Measurements from ENCODE around the gene VAMP2. TPM values are rescaled to one million over a fixed set of nuclear protein-coding genes. Genes with fewer than 3 reads are reported as not detected.

VAMP2 gene
- total RNA-seq, 2 experiments from 2014 or later = 75.2 to 79.1 TPM

DNA sequence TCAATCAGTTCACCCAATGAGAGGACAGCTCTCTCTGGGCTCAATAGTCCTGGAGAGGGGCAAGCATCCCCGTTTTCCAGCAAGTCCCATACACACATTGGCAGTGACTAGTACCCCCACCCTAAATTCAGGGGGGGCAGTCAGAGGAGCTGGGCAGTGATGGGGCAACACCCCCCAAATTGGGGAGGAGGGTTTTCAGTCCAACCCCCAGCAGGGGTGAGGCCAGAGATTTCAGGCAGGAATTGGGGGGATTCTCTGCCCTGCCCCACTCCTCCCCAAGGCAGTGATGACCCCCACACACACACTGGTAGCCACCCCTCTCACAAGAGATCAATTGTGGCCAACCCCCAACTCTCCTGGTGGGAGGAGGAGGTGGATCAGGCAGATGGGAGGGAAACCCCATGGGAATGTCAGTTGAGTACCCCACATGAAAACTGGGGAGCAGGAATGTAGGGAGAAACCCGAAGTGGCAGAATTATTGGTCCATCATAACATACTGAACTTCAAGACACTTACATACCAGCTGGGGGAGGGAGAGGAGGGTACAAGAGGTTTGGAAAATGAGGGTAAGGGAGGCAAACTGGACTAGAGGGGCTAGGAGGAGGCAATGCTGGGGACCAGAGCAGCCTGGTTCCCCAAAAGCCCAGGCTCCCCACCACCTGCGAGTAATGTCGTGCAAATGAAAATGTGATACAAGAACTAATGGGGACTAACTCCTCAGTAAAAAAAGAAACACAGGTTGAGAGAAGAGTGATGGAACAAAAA, 3.1 kb downstream of the VAMP2 start:
- H3K4me1 Mint-ChIP-seq = peaks cover 54% of the 10 kb centered on the region
- POLR2A ChIA-PET = interaction anchor here (1.1 to 16.5 kb wide), 5 partner anchors 15 to 85 kb away, joined by 3 to 653 read pairs (median 14); partner anchors contain the start of genes HES7 and TMEM107
- no peak overlapping the region for H3K4me3 Mint-ChIP-seq
- no peaks in the 10 kb centered on the region for H3K9me3 Mint-ChIP-seq
- DNase-seq = no peak
- H3K36me3 Mint-ChIP-seq (ENCODE audit: low read depth) = peaks cover 34% of the 10 kb centered on the region
- no peaks in the 10 kb centered on the region for H3K27me3 Mint-ChIP-seq
- peak overlapping the region; percentile 67 for H3K27ac Mint-ChIP-seq
- CTCF ChIA-PET = interaction anchor here (1.5 to 7.0 kb wide), 7 partner anchors 7 to 136 kb away, joined by 3 to 44 read pairs (median 6); partner anchors contain the start of genes ALOXE3, PER1, SLC25A35 and TMEM107

DNA sequence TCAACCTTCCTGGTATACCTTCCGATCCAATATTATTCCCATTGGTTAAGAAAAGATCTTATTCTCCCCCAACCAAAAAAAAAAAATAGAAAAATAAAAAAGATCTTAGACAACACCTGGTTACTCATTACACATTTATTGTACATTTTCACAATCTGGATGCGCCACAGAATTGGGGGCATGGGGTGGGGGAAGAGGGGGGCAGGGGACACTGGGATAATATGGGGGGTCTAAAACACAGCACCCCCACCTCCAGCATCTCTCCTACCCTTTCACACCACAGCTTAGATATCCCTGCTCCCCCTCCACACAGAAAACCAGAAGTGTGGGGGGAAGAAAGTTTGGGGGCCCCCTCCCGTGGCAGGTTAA, 3.7 kb downstream of the VAMP2 start:
- H3K4me1 Mint-ChIP-seq = peaks cover 47% of the 10 kb centered on the region
- no peak for DNase-seq
- POLR2A ChIA-PET = interaction anchor here (0.6 to 16.5 kb wide), 8 partner anchors 12 to 90 kb away, joined by 3 to 653 read pairs (median 14); partner anchors contain the start of genes BORCS6, HES7, PFAS and TMEM107
- H3K27ac Mint-ChIP-seq = peak overlapping the region; percentile 79
- CTCF ChIA-PET = interaction anchor here (0.8 to 7.0 kb wide), 15 partner anchors 9 to 136 kb away, joined by 3 to 44 read pairs (median 5); partner anchors contain the start of genes ALOXE3, SLC25A35 and TMEM107
- no peak overlapping the region for H3K4me3 Mint-ChIP-seq
- H3K27me3 Mint-ChIP-seq = no peaks in the 10 kb centered on the region
- H3K9me3 Mint-ChIP-seq = no peaks in the 10 kb centered on the region
- H3K36me3 Mint-ChIP-seq (ENCODE audit: low read depth) = peaks cover 34% of the 10 kb centered on the region

DNA sequence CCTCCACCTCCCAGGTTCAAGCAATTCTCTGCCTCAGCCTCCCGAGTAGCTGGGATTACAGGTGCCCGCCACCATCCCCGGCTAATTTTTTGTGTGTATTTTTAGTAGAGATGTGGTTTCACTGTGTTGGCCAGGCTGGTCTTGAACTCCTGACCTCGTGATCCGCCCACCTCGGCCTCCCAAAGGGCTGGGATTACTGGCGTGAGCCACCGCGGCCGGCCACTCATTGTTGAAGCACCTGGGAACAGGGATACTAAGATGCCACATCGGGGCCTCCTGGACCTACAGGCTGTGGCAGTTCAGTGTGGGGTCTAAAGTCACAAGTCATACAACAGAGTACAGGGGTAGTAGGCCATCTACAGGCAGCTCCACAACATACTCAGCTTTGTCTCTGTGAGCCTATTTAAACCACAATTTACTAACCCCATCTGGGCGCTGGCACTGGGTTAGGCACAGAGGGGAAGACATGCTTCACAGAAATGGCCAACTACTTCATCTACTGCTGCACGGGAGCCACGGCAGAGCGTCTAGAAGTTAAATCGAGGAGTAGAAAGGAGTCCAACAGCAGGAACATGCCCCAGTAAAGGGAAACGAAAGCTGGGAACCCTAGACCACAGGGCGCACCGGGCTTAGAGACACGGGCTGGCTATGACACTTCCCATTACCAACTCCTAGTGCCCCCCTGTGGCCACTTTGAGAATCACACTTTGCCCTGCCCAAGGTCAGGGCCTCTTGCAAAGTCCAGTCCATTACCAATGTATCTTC, 4.3 kb downstream of the VAMP2 start:
- DNase-seq = peak; percentile 89
- H3K27ac Mint-ChIP-seq = peak overlapping the region; percentile 79
- POLR2A ChIA-PET = interaction anchor here (0.6 to 16.5 kb wide), 8 partner anchors 11 to 91 kb away, joined by 3 to 653 read pairs (median 14); partner anchors contain the start of genes BORCS6, HES7, PFAS and TMEM107

DNA sequence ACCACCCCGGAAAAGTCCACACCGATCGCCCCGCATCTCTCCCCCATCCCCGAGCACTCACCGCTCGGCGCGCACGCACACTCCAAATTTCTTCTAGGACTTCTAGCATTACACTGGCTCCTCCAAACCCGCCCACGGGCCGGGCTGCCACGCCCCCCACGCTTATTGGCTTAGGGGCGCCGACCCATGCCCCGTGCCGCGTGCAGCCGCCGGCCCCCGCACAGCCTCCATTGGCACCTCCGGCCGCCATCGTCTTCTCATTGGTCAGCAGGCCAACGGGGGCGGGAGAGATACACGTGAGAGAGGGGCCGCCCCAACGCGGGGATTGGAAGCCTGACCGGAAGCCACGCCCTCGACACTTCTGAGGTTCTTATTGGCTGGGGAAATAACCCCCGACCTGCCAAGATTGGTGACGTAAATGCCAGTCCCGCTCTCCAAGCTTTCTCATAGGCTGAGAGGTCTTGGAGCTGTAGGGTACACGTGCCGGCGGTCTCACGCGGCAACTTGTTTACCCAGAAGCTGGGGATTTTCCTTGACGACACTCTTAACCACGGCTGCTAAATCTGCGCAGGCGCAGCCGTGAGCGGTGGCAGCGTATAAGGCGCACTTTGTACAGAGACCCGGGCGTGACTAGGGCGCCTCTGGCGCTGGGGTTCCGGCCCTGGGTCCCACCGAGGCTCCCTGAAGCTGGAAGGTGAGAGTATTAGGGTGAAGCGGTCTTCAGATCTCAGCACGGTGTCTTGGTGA, 6.3 kb downstream of the VAMP2 start:
- Mint-ChIP-seq H3K4me1 (peaks cover 51% of the 10 kb centered on the region), H3K4me3 (no peak overlapping the region), H3K36me3 (ENCODE audit: low read depth) (peaks cover 36% of the 10 kb centered on the region), H3K27me3 (no peaks in the 10 kb centered on the region), H3K9me3 (no peaks in the 10 kb centered on the region), H3K27ac (no peak overlapping the region)
- peak; percentile 100 for DNase-seq
- CTCF ChIA-PET = interaction anchor here (0.6 to 7.0 kb wide), 12 partner anchors 11 to 469 kb away, joined by 3 to 44 read pairs (median 4); partner anchors contain the start of genes ALOXE3, HES7 and TP53
- POLR2A ChIA-PET = interaction anchor here (0.6 to 16.5 kb wide), 21 partner anchors 7 to 827 kb away, joined by 3 to 653 read pairs (median 8); partner anchors contain the start of genes ACAP1, AURKB, BORCS6 and CTC1

More for the DNA sequence above, 4.3 kb downstream of the VAMP2 start:
- H3K36me3 Mint-ChIP-seq (ENCODE audit: low read depth) = peaks cover 35% of the 10 kb centered on the region
- CTCF ChIA-PET = interaction anchor here (0.8 to 7.0 kb wide), 16 partner anchors 9 to 137 kb away, joined by 3 to 44 read pairs (median 4); partner anchors contain the start of genes ALOXE3, SLC25A35 and TMEM107
- H3K4me1 Mint-ChIP-seq = peaks cover 44% of the 10 kb centered on the region
- no peaks in the 10 kb centered on the region for H3K9me3 Mint-ChIP-seq
- H3K4me3 Mint-ChIP-seq = peak overlapping the region; percentile 32
- no peaks in the 10 kb centered on the region for H3K27me3 Mint-ChIP-seq

DNA sequence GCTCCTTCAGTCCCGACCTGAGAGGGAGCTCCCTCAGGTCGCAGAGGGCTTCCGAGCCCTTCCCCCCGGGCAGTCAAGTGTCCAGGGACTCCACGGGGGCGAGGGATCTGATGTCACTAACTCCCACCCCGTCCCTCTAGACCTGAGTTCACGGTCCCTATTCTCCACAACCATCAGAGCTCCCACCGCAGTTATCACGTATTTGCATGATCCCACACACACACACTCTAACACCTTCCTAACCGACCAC, 6.8 kb downstream of the VAMP2 start:
- Mint-ChIP-seq H3K36me3 (ENCODE audit: low read depth) (peaks cover 31% of the 10 kb centered on the region), H3K9me3 (no peaks in the 10 kb centered on the region), H3K27me3 (no peaks in the 10 kb centered on the region), H3K4me1 (peaks cover 48% of the 10 kb centered on the region), H3K4me3 (no peak overlapping the region), H3K27ac (no peak overlapping the region)
- POLR2A ChIA-PET = interaction anchor here (0.6 to 16.5 kb wide), 15 partner anchors 8 to 541 kb away, joined by 3 to 653 read pairs (median 13); partner anchors contain the start of genes AURKB, BORCS6, CTC1 and FXR2
- CTCF ChIA-PET = interaction anchor here (0.6 to 7.0 kb wide), 8 partner anchors 12 to 468 kb away, joined by 3 to 44 read pairs (median 4); partner anchors contain the start of genes ALOXE3, HES7 and TP53
- DNase-seq = no peak

DNA sequence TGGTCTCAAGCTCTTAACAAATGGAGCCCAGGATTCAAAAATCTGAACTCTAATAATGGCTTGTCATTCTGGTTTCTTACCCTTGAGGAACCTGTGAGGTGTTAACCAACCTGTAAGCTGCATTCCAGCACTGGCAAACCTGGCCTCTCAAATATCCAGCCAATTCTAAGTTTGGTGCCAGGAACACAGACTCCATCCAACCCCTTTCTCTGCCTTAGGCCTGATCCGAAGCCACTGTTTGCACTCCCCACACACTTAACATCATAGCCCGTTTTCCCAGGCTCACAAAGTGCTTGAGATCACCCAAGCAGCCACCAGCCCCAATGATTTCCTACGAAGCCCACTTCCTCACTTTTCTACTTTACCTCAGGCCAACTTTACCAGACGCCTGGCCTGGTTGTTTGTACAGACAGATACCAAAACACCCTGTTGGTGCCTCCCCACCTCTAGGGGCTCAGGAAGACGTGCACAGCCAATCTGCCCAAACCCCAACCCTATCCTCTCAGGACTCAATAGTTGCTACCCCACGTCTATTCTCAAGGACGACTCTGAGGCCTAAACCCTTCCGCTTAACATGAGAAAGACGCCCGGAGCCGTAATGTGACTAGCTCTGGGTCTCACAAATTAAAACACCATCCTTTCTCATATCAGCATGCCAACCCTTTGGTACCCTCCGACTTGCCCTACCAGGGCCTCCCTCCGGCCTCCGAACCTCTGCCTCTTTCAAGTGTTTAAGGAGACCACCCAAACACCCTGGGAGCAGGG, 7.3 kb downstream of the VAMP2 start:
- DNase-seq = no peak
- Mint-ChIP-seq H3K4me1 (peaks cover 48% of the 10 kb centered on the region), H3K4me3 (no peak overlapping the region), H3K27ac (no peak overlapping the region), H3K9me3 (no peaks in the 10 kb centered on the region), H3K27me3 (no peaks in the 10 kb centered on the region), H3K36me3 (ENCODE audit: low read depth) (peaks cover 26% of the 10 kb centered on the region)
- POLR2A ChIA-PET = interaction anchor here (0.7 to 16.5 kb wide), 12 partner anchors 8 to 92 kb away, joined by 3 to 653 read pairs (median 14); partner anchors contain the start of genes AURKB, BORCS6, CTC1 and HES7
- CTCF ChIA-PET = interaction anchor here (1.3 to 7.0 kb wide), 4 partner anchors 16 to 36 kb away, joined by 4 to 44 read pairs (median 16); partner anchors contain the start of gene ALOXE3

DNA sequence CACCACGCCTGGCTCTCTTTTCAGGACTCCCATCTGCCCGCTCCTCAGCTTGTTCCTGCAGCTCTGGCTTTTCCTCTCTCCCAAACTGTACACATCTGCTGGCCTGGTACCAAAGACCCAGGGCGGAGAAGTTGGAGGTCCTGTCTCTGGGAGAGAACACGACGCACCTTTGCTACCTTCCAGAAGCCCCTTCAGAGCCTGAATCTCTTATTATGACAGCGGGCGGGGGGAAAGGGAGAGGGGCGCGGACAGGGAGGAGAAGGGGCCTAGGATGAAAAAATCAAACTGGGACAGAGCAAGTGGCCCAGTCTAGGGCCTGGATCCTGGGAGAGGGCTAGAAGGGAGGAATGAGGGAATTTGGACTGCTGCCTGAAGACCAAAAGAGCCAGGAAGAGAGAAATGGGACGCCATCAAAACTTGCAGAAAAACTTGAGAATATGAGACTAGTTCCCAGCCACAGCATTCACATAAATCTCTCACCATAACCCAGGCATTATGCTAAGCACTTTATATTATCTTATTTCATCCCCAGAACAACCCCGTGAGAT, 8.1 kb downstream of the VAMP2 start:
- Mint-ChIP-seq H3K27me3 (no peaks in the 10 kb centered on the region), H3K9me3 (no peaks in the 10 kb centered on the region), H3K4me3 (no peak overlapping the region), H3K4me1 (peaks cover 48% of the 10 kb centered on the region), H3K27ac (no peak overlapping the region), H3K36me3 (ENCODE audit: low read depth) (peaks cover 27% of the 10 kb centered on the region)
- DNase-seq = no peak
- ChIA-PET CTCF (interaction anchor here (2.3 to 2.9 kb wide), 2 partner anchors 15 to 19 kb away, joined by 7 to 24 read pairs; no protein-coding TSS in a partner anchor), POLR2A (interaction anchor here (1.3 to 16.5 kb wide), 9 partner anchors 9 to 229 kb away, joined by 3 to 653 read pairs (median 16); partner anchors contain the start of genes BORCS6, CTC1, RANGRF and TMEM107)

DNA sequence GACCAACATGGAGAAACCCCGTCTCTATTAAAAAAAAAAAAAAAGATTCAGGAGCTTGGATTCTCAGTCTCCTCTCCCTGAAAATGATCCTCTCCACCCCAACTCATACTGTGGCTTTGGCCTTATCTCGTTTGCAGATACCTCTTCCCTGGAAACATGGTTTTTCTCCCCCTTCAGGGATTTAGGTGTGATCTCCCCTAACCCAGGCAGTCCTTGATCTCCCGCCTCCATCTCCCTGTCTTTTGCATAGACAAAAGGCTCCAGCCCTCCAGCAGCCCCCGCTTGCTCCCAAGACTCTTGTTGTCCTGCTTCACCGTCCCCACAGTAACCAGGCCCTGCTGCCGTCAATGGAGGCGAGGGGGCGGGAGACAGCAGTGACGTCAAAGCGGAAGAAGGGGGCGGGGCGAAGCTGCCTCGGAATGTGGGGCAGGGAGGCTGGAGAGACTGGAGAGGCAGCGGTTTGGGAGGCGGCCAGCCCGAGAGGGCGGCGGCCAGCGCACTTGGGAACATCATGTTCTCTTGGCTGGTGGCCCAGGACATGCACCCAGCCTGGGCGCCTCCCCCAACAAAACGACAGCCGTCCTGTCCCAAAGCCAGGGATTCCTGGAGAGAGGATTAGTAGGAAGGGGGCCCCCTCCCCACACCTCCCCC, 8.7 kb downstream of the VAMP2 start:
- POLR2A ChIA-PET = interaction anchor here (1.0 to 16.5 kb wide), 10 partner anchors 10 to 230 kb away, joined by 3 to 653 read pairs (median 11); partner anchors contain the start of genes BORCS6, CTC1, RANGRF and TMEM107

DNA sequence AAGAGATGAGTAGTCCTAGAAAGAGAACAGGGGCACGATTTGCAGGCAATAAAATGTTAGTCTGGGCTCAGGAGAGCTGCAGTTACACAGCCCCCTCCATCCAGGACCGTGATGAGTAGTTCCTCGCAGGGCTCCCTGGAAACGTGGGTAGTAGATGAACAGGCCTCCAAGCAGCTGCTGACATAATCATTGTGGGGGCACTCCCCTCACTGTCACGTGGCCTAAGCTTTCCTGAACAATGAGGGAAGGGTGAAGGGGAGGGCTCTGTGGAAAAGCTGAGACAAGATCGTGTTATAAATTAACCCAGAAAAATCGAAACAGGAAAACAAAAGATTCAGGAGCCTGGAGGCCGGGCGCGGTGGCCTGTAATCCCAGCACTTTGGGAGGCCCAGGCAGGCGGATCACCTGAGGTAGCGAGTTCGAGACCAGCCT, 9.2 kb downstream of the VAMP2 start:
- Mint-ChIP-seq H3K27me3 (no peaks in the 10 kb centered on the region), H3K4me3 (peak overlapping the region; percentile 84)
- POLR2A ChIA-PET = interaction anchor here (0.6 to 16.5 kb wide), 11 partner anchors 10 to 230 kb away, joined by 3 to 653 read pairs (median 6); partner anchors contain the start of genes BORCS6, CTC1, RANGRF and TMEM107

More for the DNA sequence above, 8.7 kb downstream of the VAMP2 start:
- Mint-ChIP-seq H3K27ac (no peak overlapping the region), H3K4me3 (peak overlapping the region; percentile 63), H3K9me3 (no peaks in the 10 kb centered on the region), H3K36me3 (ENCODE audit: low read depth) (peaks cover 29% of the 10 kb centered on the region), H3K27me3 (no peaks in the 10 kb centered on the region), H3K4me1 (peaks cover 45% of the 10 kb centered on the region)
- CTCF ChIA-PET = no interaction called here
- peak; percentile 92 for DNase-seq

DNA sequence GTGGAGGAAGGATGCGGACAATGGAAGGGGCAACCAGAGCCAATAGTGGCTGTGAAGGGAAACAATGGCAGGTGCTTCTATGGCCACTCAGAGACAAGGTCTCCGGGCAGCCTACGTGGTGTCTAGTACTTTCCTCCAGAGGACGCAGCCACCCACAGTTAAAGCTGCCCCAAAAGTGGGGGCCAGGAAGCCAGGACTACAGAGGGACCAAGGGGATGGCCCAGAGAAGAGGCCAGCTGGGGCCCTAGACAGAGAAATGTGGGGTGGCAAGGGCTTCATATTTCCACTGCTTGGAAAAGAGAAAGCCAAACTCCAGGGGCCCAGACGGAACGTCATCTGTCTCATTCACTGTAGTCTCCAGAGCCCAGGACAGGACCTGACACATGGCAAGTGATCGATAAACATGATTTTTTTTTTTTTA, 9.7 kb downstream of the VAMP2 start:
- H3K36me3 Mint-ChIP-seq (ENCODE audit: low read depth) = peaks cover 30% of the 10 kb centered on the region
- DNase-seq = no peak
- H3K27ac Mint-ChIP-seq = peak overlapping the region; percentile 84
- no peaks in the 10 kb centered on the region for H3K9me3 Mint-ChIP-seq
- no peaks in the 10 kb centered on the region for H3K27me3 Mint-ChIP-seq
- POLR2A ChIA-PET = interaction anchor here (0.6 to 16.5 kb wide), 9 partner anchors 11 to 136 kb away, joined by 3 to 653 read pairs (median 16); partner anchors contain the start of genes BORCS6, RANGRF and TMEM107
- H3K4me1 Mint-ChIP-seq = peaks cover 36% of the 10 kb centered on the region
- CTCF ChIA-PET = no interaction called here
- peak overlapping the region; percentile 84 for H3K4me3 Mint-ChIP-seq

More for the DNA sequence above, 9.2 kb downstream of the VAMP2 start:
- CTCF ChIA-PET = no interaction called here
- Mint-ChIP-seq H3K9me3 (no peaks in the 10 kb centered on the region), H3K36me3 (ENCODE audit: low read depth) (peaks cover 28% of the 10 kb centered on the region), H3K27ac (peak overlapping the region; percentile 84), H3K4me1 (peaks cover 40% of the 10 kb centered on the region)
- DNase-seq = no peak

All from activated CD4-positive, alpha-beta memory T cell treated with anti-CD3 and anti-CD28 coated beads, Interleukin-2, amount 10 ng/mL, durations not matched to agents 7 days and 5 days (primary cell).